H9 (cell line): ENCODE results near the gene SIPA1L3. TPM values are rescaled to one million over a fixed set of nuclear protein-coding genes. Genes with fewer than 3 reads are reported as not detected.
A peak's percentile ranks its signal among the peaks of the same experiment; 100 is the strongest.

Experiments
- DNase-seq: peaks from one replicate; pipeline ENCODE4 v3.0.0-alpha.2; 2017
- H2AFZ ChIP-seq: one replicate; pipeline ENCODE4 v1.6.1; 2013; ENCODE audit warnings: mild to moderate bottlenecking, low read length, control low read depth, moderate library complexity
- H2AK5ac ChIP-seq: 2 replicates; pipeline ENCODE4 v1.6.1; 2013; ENCODE audit warnings: low read length, control low read depth, mixed read lengths; ENCODE audit not compliant: insufficient read length
- H2BK120ac ChIP-seq: one replicate; pipeline ENCODE4 v1.6.1; 2013; ENCODE audit warnings: low read depth, mild to moderate bottlenecking, low read length, control low read depth, inconsistent platforms; ENCODE audit not compliant: poor library complexity, severe bottlenecking
- H2BK12ac ChIP-seq: 2 replicates; pipeline ENCODE4 v1.6.1; 2013; ENCODE audit warnings: low read length, control low read depth, mixed read lengths, low read depth; ENCODE audit not compliant: insufficient read length
- H2BK15ac ChIP-seq: 2 replicates; pipeline ENCODE4 v1.6.1; 2013; ENCODE audit warnings: low read depth, low read length, control low read depth
- H2BK20ac ChIP-seq: one replicate; pipeline ENCODE4 v1.6.1; 2013; ENCODE audit warnings: low read depth, mild to moderate bottlenecking, low read length, control low read depth, inconsistent platforms; ENCODE audit not compliant: poor library complexity, severe bottlenecking
- H2BK5ac ChIP-seq: 2 replicates; pipeline ENCODE4 v1.6.1; 2013; ENCODE audit warnings: low read length, control low read depth, mixed read lengths; ENCODE audit not compliant: insufficient read length
- H3K14ac ChIP-seq: 2 replicates; pipeline ENCODE4 v1.6.1; 2013; ENCODE audit warnings: low read length, control low read depth; ENCODE audit not compliant: insufficient read depth
- H3K18ac ChIP-seq: 2 replicates; pipeline ENCODE4 v1.6.1; 2013; ENCODE audit warnings: low read depth, mild to moderate bottlenecking, mixed read lengths, low read length, control low read depth; ENCODE audit not compliant: insufficient read length
- H3K23ac ChIP-seq: 2 replicates; pipeline ENCODE4 v1.6.1; 2013; ENCODE audit warnings: low read length, control low read depth, mixed read lengths, low read depth; ENCODE audit not compliant: insufficient read length
- H3K23me2 ChIP-seq: 2 replicates; pipeline ENCODE4 v1.6.1; 2013; ENCODE audit warnings: low read depth, mild to moderate bottlenecking, mixed read lengths, low read length, control low read depth; ENCODE audit not compliant: insufficient read length, poor library complexity, severe bottlenecking
- H3K27ac ChIP-seq: 2 replicates; pipeline ENCODE4 v1.5.1; 2013; ENCODE audit warnings: low read length, control low read depth, mixed read lengths, low read depth; ENCODE audit not compliant: insufficient read length
- H3K27me3 ChIP-seq: 2 replicates; pipeline ENCODE4 v1.6.1; 2013; ENCODE audit warnings: low read length, control low read depth, inconsistent platforms; ENCODE audit not compliant: insufficient read depth
- H3K4ac ChIP-seq: 2 replicates; pipeline ENCODE4 v1.6.1; 2013; ENCODE audit warnings: low read depth, mild to moderate bottlenecking, control low read depth, inconsistent platforms, low read length, moderate library complexity
- H3K4me1 ChIP-seq: 2 replicates; pipeline ENCODE4 v1.6.1; 2013; ENCODE audit warnings: low read length, control low read depth, inconsistent platforms; ENCODE audit not compliant: insufficient read depth
- H3K4me2 ChIP-seq: 2 replicates; pipeline ENCODE4 v1.6.1; 2013; ENCODE audit warnings: low read length, control low read depth, mixed read lengths; ENCODE audit not compliant: insufficient read length, insufficient read depth
- H3K56ac ChIP-seq: 2 replicates; pipeline ENCODE4 v1.6.1; 2013; ENCODE audit warnings: low read depth, mild to moderate bottlenecking, mixed read lengths, low read length, control low read depth; ENCODE audit not compliant: insufficient read length
- H3K79me1 ChIP-seq: 2 replicates; pipeline ENCODE4 v1.6.1; 2013; ENCODE audit warnings: low read depth, mild to moderate bottlenecking, moderate library complexity, low read length, control low read depth, inconsistent platforms; ENCODE audit not compliant: insufficient read depth, poor library complexity, severe bottlenecking
- H3K79me2 ChIP-seq: 2 replicates; pipeline ENCODE4 v1.6.1; 2013; ENCODE audit warnings: low read length, control low read depth, inconsistent platforms; ENCODE audit not compliant: insufficient read depth
- H3K9ac ChIP-seq: 2 replicates; pipeline ENCODE4 v1.6.1; 2013; ENCODE audit warnings: low read length, control low read depth, mixed read lengths; ENCODE audit not compliant: insufficient read length; ENCODE audit errors: extremely low read depth
- H3K9me3 ChIP-seq: one replicate; pipeline ENCODE4 v1.6.1; 2013; ENCODE audit warnings: low read depth, low read length, inconsistent platforms; ENCODE audit not compliant: control insufficient read depth
- H3T11ph ChIP-seq: one replicate; pipeline ENCODE4 v1.6.1; 2013; ENCODE audit warnings: mild to moderate bottlenecking, low read length, control low read depth, inconsistent platforms
- H4K20me1 ChIP-seq: one replicate; pipeline ENCODE4 v1.6.1; 2013; ENCODE audit not compliant: control insufficient read depth, insufficient read length, insufficient read depth
- H4K5ac ChIP-seq: 2 replicates; pipeline ENCODE4 v1.6.1; 2013; ENCODE audit warnings: low read depth, mild to moderate bottlenecking, mixed read lengths, low read length, control low read depth; ENCODE audit not compliant: insufficient read length
- H4K8ac ChIP-seq: replicated peaks from 2 replicates; pipeline ENCODE4 v1.6.1; 2013; ENCODE audit warnings: low read length, control low read depth, mixed read lengths, low read depth; ENCODE audit not compliant: insufficient read length
- H4K91ac ChIP-seq: 2 replicates; pipeline ENCODE4 v1.6.1; 2013; ENCODE audit warnings: low read depth, mild to moderate bottlenecking, moderate library complexity, mixed read lengths, low read length, control low read depth; ENCODE audit not compliant: insufficient read length
- H3K27ac Mint-ChIP-seq, 3 experiments: 2 replicates in 2 of 3; 3 replicates in 1 of 3; pipeline ENCODE4 v1.8.0; 2020 to 2021; ENCODE audit warnings: mixed read lengths in 3 of 3, mild to moderate bottlenecking in 1 of 3, moderate library complexity in 1 of 3
- H3K27me3 Mint-ChIP-seq: 2 replicates; pipeline ENCODE4 v1.8.0; 2021; ENCODE audit warnings: low read depth, mild to moderate bottlenecking, moderate library complexity, mixed read lengths
- H3K36me3 Mint-ChIP-seq, 3 experiments: 2 replicates in 2 of 3; 3 replicates in 1 of 3; pipeline ENCODE4 v1.8.0; 2020 to 2021; ENCODE audit warnings: low read depth in 3 of 3, mixed read lengths in 3 of 3; ENCODE audit not compliant: insufficient read depth in 1 of 3
- H3K4me1 Mint-ChIP-seq, 2 experiments: 2 replicates each; pipeline ENCODE4 v1.8.0; 2020; ENCODE audit warnings: mixed read lengths in 2 of 2
- H3K4me3 Mint-ChIP-seq, 2 experiments: 2 replicates in 1 of 2; 3 replicates in 1 of 2; pipeline ENCODE4 v1.8.0; 2020 to 2021; ENCODE audit warnings: mild to moderate bottlenecking in 2 of 2, mixed read lengths in 2 of 2, moderate library complexity in 1 of 2
- H3K9me3 Mint-ChIP-seq, 2 experiments: 2 replicates in 1 of 2; 3 replicates in 1 of 2; pipeline ENCODE4 v1.8.0; 2020; ENCODE audit warnings: mild to moderate bottlenecking in 2 of 2, mixed read lengths in 2 of 2, moderate library complexity in 1 of 2
- CTCF ChIP-seq: fragments of 200-600 bp; sonication (generic); conservative IDR thresholded peaks from 3 replicates; pipeline ENCODE4 v1.8.0; 2021; ENCODE audit warnings: antibody characterized with exemption, mild to moderate bottlenecking
- WGBS: extraction: QIAGEN DNeasy Blood & Tissue Kit; methylation state at CpG from one replicate; pipeline ENCODE4 v1.1.7; 2013; ENCODE audit warnings: missing lambda C conversion rate, low lambda C conversion rate, mixed read lengths; ENCODE audit not compliant: insufficient read length; ENCODE audit errors: extremely low coverage; 5-methylcytosine and 5-hydroxymethylcytosine counted together
- total RNA-seq: library from RNA; stranded (reverse); gene quantifications from 2 replicates; pipeline ENCODE4 v1.2.1, GENCODE V29; 2021

SIPA1L3 gene
- total RNA-seq, 1 experiment from 2014 or later, result 40.1 TPM

DNA sequence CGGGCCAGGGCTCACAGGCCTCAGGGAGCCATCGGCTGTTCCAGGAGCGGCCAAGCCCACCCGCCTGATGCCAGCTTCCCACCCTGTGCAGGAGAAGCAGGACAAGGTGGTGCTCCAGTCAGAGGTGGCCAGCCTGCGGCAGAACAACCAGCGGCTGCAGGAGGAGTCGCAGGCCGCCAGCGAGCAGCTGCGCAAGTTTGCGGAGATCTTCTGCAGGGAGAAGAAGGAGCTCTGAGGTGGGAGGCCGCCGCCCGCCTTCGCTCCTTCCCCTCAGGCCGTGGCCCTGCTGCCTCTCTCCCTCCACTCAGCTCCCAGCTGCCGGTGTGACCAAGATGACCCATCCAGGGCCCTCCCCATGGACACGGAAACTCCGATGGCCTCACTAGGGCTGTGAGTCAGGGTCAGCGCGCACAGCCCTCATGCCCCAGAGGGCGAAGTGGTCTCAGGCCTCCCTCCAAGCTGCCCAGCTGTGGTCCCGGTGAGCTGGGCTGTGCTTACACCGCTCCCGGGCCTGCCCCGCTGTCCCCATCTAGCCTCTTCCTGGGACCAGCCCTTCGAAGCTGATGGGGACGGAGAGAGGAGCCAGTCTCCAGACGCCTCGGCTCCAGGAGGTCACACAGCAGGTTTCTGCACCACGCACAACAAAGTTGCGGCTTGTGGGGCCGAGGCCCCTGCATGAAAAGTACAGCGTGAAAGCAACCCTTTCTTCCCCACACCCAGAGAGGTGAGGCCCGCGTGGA lies 299.2 kb downstream of the SIPA1L3 start:
- H3K56ac ChIP-seq, result no peak overlapping the region
- no peak overlapping the region for H4K8ac ChIP-seq
- no peak overlapping the region for H3K23ac ChIP-seq
- H3K4ac ChIP-seq, result no peak overlapping the region
- no peak overlapping the region for H3K27ac ChIP-seq
- H2BK120ac ChIP-seq, result no peak overlapping the region
- no peak overlapping the region for H3K18ac ChIP-seq
- no peaks in the 10 kb centered on the region for H3K79me1 ChIP-seq
- DNase-seq, result no peak
- H3K23me2 ChIP-seq, result peaks cover 20% of the 10 kb centered on the region
- H3K27me3 ChIP-seq, result no peaks in the 10 kb centered on the region
- H4K20me1 ChIP-seq, result no peaks in the 10 kb centered on the region
- H3K4me1 ChIP-seq, result no peaks in the 10 kb centered on the region
- no peak overlapping the region for H2BK12ac ChIP-seq
- Mint-ChIP-seq H3K4me3 (no peak overlapping the region), H3K27ac (peak overlapping the region in 2 of 3 experiments; percentile 76 to 86; a peak in 3 of 7 replicates), H3K27me3 (peaks cover 24% of the 10 kb centered on the region), H3K9me3 (no peaks in the 10 kb centered on the region), H3K4me1 (peaks cover 21 to 39% of the 10 kb centered on the region in 2 experiments), H3K36me3 (peaks cover 0 to 26% (median 24%) of the 10 kb centered on the region in 3 experiments; a peak in 5 of 7 replicates)
- no CpG with 5 or more reads among the region's 36 CpGs for WGBS
- H3K4me2 ChIP-seq, result no peak overlapping the region
- no peak overlapping the region for H2AFZ ChIP-seq
- no peak overlapping the region for H2BK20ac ChIP-seq
- H2BK5ac ChIP-seq, result no peak overlapping the region
- no peak overlapping the region for H3T11ph ChIP-seq
- H3K79me2 ChIP-seq, result no peaks in the 10 kb centered on the region
- no peak overlapping the region for H3K9ac ChIP-seq
- TF ChIP-seq CTCF, result no peak
- H4K91ac ChIP-seq, result no peak overlapping the region
- H2BK15ac ChIP-seq, result no peak overlapping the region
- H2AK5ac ChIP-seq, result no peak overlapping the region
- H3K14ac ChIP-seq, result no peak overlapping the region; the same call in 1 of the 2 replicates
- no peak overlapping the region for H4K5ac ChIP-seq
- H3K9me3 ChIP-seq, result no peaks in the 10 kb centered on the region
